ENCODE results near the gene MAPK10.

DNA sequence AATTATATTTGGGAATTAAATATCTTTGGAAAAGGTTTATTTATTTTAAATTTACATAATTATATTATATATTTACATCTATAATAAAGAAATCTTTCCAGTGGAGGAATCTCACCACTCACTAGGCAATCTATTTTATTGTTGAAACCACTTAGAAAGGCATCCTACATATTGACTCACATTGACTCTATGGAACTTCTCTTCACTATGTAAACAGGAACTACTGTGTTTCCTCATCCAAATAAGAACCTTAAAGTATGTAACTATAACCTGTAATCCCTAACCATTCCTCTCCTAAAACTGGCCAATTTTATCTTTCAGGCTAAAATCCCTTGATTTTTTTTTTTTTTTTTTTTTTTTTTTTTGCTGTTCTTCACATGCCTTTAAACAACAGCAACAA, 268.7 kb downstream of the MAPK10 start:
- TF ChIP-seq, protein P1, sequence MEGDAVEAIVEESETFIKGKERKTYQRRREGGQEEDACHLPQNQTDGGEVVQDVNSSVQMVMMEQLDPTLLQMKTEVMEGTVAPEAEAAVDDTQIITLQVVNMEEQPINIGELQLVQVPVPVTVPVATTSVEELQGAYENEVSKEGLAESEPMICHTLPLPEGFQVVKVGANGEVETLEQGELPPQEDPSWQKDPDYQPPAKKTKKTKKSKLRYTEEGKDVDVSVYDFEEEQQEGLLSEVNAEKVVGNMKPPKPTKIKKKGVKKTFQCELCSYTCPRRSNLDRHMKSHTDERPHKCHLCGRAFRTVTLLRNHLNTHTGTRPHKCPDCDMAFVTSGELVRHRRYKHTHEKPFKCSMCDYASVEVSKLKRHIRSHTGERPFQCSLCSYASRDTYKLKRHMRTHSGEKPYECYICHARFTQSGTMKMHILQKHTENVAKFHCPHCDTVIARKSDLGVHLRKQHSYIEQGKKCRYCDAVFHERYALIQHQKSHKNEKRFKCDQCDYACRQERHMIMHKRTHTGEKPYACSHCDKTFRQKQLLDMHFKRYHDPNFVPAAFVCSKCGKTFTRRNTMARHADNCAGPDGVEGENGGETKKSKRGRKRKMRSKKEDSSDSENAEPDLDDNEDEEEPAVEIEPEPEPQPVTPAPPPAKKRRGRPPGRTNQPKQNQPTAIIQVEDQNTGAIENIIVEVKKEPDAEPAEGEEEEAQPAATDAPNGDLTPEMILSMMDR (IDR thresholded peaks at IDR 0.05) = no peak
- no peak for TF ChIP-seq POLR2A (IDR thresholded peaks at IDR 0.05)
